Activated T-cell treated with anti-CD3 and anti-CD28 coated beads, Interleukin-2, amount 50 U/mL, for 1 hour (primary cell): ENCODE data around the gene C9orf50.
"Not testable (repeated sequence)": the region's sequence is repeated elsewhere in the genome, so short reads cannot be mapped to it uniquely, and the experiment has no call there.

Experiments
- DNase-seq: peaks from one replicate; pipeline ENCODE4 v3.0.0-alpha.2; 2020

The C9orf50 gene

DNA sequence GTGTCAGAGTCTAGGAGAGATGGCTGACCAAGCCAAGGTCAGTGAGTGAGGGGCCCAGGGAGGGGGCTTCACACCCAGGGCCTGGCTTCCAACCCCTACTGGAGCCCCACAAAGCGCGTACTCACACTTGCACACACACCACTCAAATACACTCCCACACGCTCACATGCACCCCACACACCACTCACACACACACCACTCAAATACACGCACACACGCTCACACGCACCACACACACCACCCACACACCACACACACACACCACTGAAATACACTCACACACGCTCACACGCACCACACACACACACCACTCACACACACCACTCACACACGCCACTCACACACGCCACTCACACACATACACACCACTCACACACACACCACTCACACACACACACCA is 26.7 kb upstream of the C9orf50 start:
- no peak for DNase-seq

DNA sequence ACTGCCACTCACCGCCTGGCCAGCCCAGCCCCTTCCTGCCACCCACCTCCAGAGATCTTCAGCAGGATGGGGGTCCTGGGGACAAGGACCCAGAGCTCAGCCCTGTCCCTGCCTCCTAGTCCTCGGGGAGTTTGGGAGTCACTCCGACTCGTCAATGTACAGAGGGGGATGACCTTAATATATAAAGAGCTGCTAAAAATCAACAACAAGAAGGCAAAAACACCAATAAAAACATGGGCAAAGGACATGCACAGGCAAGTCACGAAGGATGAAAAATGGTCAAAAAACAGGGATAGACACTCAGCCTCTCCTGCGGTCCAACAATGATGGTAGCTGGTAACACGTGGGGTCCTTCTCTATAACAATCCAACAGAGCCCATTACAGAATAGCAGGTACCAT is 25.8 kb upstream of the C9orf50 start:
- no peak for DNase-seq

DNA sequence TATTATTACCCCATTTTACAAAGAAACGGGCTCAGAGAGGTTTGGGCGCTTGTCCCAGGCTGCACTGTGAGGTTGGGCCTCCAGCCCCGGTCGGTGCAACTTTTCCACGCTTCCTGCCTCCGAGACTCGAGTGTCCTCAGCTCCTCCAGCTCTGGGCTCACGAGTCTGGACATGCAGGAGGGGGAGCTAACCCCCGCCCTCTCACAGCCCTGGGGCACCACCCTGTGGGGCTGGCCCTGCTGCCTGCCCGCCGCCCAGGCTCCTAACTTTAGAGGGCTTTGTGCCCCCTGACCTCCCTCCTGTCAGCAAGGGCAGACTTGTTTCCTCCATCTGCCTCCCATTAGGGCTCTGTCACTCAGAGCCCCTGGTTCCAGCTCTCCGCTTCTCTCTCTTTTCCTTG is 25.4 kb upstream of the C9orf50 start:
- DNase-seq, result no peak

DNA sequence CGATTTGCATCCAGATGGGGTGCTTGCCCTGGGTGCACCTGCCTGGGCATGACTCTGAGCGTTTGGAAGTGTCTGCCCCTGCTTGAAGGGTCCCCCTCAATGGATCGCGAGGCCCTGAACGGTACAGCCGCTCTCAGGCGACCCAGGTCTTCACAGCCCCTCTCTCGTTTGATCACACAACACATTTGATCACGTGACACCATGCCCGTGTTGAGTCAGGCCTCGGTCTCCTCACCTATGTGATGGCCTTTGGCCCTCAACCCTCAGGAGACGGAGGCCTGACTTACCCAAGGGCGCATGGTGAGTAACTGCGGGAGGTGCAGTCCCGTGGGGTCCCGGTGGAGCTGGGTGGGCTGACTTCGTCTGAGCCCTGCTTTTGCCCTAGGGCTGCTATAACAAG is 24.0 kb upstream of the C9orf50 start:
- no peak for DNase-seq

DNA sequence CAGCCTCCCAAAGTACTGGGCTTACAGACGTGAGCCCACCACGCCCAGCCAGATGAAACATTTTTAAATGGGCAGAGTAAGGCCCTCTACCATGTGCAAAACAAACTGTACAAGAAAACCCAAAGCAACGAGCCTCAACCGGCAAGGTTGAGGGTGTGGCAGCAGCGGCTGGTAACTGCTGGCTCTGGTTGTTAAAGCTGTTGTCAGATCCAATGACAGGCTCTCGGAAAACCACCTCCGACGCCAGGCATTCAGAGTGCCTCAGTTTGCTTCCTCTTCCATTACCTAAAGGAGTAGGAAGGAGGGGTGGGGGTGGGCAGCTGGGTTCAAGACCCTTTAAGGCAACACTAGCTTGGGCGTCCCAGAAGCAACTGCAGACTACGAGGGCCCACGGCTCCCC is 23.5 kb upstream of the C9orf50 start:
- DNase-seq, result no peak

GRCh38 chr9:129643706-129644105 is 22.8 kb upstream of the C9orf50 start:
- DNase-seq, result no peak

GRCh38 chr9:129641750-129642585 is 21.1 kb upstream of the C9orf50 start, which contains the start of gene ASB6:
Gene ASB6 (minus strand): TSS chr9:129642151. CDS start chr9:129641999, 152 bp downstream.
- peak; percentile 94 for DNase-seq

DNA sequence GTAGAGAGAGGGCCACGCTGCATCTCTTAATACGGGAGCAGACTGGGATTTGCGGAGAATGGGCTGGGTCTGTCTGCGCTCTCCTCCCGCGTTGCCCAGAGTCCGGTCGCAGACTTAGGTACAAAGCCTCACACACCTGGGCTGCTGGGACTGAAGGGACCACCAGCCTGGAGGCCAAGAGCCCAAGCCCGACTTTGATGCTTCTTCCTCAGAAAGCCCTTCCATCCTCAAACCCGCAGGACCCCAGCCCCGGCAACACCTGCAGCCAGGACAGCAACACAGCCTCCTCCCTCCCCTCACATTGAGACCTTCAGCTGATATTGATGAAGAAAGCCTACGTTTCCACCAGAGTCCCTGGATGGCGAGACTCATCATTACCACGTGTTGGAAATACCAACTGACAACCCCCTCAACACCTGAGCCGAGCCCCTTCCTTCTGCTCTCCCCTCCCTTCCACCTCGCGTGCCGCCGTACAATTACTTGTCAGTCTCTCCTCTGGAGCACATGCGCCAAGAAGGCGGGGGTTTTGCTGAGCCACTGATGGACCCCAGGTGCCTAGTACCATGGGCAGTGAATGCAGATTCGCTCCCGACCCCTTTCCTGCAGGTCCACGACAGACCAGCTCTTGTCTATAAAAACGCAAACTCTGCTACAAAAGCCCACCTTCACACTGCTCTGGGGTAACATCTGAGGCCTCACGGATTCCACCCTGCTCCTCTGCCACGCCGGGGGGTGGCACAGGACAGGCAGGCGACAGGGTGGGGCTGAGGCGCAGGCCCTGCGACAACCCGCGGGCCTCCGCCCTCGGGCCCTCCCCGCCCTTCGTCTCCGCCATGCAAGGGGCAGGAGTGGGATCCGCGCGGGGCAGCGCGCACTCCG is 20.2 kb upstream of the C9orf50 start:
- DNase-seq, result no peak

DNA sequence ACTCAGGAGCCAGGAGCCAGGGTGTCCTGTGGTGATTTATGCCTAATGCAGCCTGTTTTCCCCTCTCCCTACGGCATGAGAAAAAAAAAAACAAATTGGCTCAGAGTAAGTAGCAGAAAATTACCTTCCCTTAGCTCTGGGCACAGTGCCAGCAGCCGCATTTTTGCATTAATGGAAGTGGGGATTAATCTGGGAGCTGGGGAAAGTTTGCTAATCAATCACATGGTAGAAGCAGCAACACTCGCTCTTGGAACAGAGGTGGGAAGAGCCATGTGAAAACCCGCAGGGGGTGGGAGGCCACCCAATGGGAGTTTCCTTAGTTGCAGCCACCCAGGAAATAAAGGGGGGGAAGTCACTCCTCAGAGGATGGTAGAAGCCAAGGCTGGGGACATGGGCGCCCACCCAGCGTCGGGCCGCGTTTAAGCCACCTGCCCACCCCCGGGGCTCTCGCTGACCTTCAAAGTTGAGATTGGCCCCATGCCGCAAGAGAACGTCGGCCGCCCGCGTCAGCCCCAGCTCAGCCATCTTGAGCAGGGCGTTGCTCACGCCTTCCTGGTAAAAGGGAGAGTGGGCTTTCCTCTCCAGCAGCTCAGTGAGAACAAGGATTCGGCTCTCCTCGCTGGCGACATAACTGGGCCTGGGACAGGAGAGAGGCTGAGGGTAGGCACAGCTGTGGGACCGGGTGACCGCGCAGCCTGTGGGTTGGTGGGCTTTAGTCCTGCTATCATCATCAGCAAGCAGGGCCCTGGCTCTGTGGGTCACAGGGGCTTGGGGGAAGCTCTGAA is 19.4 kb upstream of the C9orf50 start:
- no peak for DNase-seq

DNA sequence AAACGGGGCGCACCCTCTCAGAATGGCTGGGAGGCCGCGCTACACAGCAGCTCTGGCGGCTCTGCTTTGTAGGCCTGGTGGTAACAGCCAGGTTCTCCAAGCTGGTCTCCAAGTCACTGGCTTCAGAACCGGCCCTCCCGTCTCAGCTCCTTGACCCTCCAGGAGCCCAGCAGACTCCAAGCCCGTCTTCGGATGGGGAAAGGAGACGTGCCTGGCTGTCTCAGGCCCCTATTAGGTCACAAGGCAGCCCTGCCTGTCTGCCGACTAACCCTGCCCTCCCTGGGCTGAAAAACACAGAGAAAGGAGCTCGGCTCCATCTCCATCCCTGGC is 18.8 kb upstream of the C9orf50 start:
- no peak for DNase-seq

- DNase-seq, result no peak
Measured at GRCh38 chr9:129639034-129639630, 18.2 kb upstream of the C9orf50 start.

DNA sequence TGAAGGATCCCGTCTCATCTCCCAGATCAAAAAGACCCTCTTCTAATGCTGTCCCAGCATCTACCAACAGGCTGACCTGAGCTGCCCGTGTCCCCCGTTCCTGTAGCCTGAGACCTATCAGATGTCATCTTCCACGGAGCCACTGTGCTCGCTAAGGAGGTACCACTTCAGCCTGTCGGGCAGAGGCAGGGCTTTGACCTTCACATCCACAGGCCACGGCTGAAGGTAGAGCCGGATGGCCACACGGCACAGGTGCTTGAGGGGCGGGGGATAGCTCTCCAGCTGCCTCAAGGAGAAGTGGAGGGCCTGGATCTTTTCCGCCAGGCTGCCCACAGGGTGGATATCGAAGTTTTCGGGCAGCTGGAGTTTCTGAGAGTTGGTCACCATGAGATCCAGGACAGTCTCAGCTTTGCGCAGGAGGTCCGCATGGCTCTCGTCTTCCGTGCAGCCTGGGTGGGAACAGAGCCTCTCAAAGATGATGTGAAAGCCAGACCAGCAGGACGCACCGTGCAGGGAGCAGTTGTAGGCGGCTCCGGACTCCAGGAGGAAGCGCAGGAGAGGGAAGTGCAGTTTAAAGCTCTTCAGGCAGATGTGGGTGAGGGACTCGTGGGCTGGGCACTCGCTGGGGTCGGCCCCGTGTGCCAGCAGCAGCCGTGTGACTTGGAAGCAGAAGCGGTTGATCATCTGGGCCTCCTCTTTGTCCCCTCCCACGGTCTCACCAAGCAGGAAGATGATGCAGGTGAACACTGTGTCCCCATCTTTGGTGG is 17.0 kb upstream of the C9orf50 start:
- DNase-seq, result no peak

- DNase-seq, result no peak
Measured at GRCh38 chr9:129637102-129637501, 16.2 kb upstream of the C9orf50 start.

DNA sequence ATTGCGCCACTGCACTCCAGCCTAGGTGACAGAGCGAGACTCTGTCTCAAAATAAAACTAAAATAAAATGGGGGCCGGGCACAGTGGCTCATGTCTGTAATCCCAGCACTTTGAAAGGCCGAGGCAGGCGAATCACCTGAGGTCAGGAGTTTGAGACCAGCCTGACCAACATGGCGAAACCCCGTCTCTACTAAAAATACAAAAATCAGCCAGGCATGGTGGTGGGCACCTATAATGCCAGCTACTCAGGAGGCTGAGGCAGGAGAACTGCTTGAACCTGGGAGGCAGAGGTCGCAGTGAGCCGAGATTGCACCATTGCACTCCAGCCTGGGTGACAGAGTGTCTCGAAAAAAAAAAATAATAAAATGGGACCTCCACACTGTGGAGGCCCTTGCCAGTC is 15.4 kb upstream of the C9orf50 start:
- not testable (repeated sequence) for DNase-seq

DNA sequence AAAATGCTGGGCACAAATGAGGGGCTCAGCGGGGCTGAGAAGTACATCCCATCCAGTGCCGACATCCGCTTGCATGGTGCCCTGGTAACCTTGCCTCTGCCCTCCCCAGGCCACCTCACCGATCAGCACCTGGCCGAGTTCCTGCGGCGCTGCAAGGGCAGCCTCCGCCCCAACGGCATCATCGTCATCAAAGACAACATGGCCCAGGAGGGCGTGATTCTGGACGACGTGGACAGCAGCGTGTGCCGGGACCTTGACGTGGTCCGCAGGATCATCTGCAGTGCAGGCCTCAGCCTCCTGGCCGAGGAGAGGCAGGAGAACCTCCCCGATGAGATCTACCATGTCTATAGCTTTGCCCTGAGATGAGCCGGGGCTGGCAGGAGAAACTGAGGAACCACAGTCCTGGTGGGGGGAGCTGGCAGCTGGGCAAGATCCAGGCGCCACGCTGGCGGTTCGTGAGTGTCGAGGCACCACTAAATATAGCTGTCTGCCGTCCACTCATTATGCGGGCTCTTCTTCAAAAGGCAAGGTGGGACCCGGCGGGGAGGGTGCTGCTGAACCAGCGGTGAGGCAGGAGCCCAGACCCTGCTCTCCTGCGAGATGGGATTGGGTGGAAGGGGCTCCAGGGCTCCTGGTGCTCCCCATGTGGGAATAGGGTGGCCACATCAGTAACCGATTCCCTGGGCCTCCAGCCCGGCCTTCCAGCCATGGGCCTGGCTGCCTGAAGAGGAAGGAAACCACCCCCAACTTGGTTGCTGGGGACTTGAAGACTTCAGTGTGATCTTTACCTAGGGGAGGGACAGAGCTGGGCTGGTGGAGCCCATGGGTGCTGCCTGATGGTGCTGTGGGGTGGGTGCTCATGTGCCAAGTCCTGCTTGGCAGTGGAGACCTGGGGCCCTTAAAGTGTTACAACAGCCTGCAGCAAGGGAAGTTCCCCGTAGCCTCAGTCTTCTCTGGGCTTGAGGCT is 14.5 kb upstream of the C9orf50 start:
- no peak for DNase-seq

GRCh38 chr9:129633848-129634247 is 12.9 kb upstream of the C9orf50 start:
- DNase-seq, result no peak

GRCh38 chr9:129633207-129633606 is 12.3 kb upstream of the C9orf50 start:
- DNase-seq, result no peak

GRCh38 chr9:129632460-129632859 is 11.6 kb upstream of the C9orf50 start:
- no peak for DNase-seq

GRCh38 chr9:129631674-129632129 is 10.8 kb upstream of the C9orf50 start:
- DNase-seq, result no peak

DNA sequence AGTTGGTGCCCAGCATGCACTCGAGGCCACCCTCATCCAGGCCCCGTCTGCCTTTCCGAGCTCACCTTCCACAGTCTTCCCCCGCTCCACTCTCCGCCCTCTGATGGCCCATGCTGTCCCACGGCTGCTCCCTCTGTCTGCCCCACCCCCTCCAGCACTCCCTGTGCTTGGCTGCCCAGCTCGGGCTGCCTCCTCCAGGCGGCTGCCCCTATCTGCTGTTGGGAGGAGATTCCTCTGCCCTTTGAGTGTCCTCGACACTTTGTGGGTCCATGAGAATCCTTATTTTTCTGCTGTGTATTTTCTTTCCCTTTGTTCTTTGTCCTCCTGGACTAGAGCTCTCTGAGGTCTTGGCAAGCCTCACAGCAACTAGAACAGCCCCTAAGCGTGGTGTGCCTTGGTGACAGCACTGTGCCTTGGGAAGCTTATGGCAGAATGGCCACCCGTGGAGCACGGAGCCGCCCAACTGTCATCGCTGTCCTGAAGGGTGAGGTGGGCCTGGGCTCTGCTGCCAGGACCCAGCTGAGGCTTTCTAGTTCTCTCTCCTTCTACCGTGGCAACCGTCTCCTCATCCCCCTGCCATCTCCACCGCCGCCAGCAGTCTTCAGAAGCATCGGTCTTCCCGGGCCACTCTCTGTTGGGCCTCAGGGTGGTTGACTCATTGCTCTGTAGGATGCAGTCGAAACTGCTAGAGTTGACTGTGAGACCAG is 10.2 kb upstream of the C9orf50 start:
- DNase-seq, result no peak
